ENCODE measurements around the gene AMN. TPM values are rescaled to one million over a fixed set of nuclear protein-coding genes. Genes with fewer than 3 reads are reported as not detected.

Gene AMN
- total RNA-seq, 1 experiment from 2014 or later, result 0.40 TPM

DNA sequence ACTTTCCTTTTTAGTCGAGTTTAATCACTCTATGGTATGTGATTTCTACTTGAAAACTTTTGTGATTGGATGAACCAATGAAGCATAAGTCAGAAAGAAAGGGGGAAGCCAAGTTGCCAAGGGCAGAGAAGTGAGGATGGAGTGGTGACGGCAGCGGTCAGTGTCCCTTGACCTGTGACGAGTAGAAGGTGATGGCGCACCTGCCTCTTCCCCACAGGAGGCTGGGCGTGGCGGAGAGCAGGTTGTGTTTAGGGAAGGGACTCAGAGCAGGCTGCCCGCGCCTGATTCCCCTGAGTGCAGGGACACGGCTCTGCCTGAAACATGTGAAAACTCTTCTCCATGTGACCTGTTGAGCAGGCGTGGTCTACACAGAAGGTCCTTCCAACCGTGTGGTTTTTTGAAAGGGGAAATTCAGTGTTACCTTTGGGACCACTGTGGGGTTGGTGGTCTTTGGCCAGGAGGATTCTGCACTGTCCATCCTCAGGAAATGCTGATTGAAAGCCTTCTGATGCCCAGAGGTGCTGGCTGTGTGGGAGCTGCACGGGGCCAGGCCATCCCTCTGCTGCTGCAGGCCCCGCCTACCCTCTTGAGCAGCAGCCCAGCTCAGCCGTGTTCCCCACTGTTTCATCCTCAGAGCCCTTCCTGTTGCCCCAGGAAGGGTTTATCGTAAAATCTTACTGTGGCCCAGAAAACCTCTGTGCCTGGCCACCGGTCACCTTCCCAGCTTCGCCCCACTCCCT is 23.5 kb upstream of the AMN start:
- no peak for DNase-seq (ENCODE audit: low read depth)

DNA sequence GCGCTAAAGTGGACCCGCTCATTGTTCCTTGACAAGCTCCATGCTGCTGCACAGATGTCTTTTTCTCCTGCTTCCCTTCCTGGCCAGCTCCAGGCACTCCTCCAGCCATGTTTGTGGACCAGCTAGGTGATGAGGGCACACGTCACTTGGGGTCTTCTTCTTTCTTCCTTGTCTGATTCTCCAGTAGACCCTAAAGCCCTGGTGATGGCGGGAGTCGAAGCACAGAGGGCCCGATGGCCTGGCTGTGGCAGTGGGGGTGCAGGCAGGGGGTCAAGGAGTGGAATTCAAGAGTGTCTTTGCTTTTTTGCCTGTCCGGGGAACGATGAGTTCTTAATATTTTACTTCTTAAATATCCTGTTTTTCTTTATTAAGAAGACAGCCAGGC is 23.0 kb upstream of the AMN start:
- no peak for DNase-seq (ENCODE audit: low read depth)

DNA sequence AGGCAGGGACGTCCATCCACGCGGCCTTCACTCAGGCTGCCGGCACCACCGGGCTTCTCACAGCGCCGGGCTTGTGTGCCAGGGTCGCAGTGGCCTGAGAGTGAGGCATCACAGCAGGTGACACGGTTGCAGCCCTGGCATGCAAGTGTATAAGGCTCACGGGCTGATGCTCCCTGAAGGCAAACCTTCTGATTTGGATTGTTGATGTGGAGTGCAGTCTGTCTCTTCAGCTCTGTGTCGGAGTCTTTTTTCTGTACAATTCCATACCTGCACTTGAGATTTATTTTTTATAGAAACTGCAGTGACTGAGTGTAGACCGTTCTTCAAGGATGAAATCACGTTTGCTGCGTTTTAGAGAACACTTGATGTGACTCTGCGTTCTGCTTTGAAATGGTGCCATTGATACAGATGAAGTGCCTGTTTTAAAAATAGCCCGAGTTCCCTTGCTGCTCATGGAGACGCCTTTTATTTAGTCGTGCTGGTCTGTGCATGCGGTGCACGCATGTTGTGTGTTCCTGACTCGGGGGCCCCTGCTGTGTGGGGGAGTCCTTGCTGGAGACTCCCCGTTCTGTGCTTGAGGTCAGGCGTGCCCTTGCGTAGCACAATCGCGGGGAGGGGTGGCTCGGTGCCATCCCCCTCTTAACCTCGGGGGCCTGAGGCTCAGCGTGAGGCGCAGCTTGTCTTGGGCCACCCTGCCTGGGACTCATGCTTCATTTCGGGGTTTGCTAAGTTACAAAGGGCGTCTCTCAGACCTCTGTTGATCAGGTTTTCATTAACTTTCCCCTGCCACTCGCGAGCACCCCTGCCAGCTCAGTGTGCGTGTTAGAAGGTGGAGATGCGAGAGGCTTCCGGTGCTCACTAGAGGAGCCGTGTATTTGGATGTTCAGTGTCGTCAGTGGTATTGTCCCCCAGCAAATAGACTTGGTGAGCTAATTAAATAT is 21.6 kb upstream of the AMN start:
- no peak for DNase-seq (ENCODE audit: low read depth)

DNA sequence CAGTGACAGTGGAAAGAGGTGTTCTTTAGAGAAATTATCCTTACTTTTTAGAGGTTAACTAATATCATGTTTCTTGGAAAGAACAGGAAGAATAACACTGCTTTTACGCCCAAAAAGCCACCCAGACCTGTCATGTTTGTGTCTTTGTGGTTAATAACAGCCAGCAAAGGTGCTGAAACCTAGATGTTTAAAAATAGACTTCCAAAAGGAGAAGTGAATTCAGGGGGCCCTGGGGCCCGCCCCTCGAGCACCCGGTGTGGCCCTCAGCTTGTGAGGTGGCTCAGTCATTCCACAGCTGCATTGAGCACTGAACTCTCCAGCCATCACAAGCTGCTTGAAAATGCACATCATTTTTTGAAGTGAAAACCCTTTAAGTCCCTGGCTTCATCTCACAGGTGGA is 20.8 kb upstream of the AMN start:
- no peak for DNase-seq (ENCODE audit: low read depth)

DNA sequence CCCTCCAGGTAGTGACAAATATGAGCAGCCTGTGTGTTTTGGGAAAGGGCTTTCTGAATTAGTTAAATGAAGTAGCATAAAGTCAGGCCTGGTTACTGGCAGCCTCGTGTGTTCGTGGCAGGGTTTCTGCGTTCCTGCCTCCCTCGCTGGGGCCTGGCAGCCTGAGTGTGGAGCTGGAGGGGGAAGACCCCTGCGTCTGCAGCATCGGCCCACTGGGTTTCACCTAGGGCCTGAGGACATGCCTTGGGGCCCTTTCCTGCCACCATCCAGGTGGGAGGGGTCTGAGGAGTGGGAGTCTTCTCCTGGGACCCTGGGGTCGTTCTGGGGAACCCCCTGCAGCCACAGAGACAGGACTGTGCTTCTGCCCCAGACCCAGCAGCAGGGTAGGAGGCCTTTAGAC is 20.4 kb upstream of the AMN start:
- no peak for DNase-seq (ENCODE audit: low read depth)

DNA sequence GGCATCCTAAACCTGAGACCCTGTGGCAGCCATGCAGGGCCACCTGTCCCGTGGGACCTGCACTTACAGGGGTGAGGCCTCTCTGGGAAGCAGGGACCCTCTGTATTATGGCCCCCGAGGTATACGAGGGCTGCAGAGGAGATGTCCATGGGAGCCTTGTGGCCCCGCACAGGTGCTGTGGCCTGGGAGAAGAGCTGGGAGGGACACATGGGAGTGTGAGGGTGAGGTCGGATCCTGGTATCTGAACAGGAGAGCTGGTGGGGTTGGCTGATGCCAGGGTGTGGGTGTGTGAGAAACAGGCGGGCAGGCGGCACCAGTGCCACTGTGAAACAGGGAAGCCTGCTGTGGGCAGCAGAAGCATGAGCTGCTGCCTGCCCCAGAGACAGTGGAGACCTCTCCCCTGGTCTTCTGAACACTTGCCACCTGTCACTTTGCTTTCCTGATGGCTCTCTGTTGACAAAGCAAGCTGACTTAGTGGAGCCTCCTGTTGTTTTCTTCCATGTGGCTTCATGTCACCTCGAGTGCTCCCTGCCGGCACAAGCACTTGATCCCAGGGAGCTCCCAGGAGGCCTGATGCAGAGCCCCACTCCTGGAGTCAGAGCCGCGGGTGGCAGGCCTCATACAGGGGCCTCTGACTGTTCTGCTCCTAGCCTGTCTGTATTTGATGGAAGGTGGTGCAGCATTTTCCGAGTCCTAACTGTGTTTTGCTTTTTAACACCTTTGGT is 19.8 kb upstream of the AMN start:
- DNase-seq (ENCODE audit: low read depth), result no peak

DNA sequence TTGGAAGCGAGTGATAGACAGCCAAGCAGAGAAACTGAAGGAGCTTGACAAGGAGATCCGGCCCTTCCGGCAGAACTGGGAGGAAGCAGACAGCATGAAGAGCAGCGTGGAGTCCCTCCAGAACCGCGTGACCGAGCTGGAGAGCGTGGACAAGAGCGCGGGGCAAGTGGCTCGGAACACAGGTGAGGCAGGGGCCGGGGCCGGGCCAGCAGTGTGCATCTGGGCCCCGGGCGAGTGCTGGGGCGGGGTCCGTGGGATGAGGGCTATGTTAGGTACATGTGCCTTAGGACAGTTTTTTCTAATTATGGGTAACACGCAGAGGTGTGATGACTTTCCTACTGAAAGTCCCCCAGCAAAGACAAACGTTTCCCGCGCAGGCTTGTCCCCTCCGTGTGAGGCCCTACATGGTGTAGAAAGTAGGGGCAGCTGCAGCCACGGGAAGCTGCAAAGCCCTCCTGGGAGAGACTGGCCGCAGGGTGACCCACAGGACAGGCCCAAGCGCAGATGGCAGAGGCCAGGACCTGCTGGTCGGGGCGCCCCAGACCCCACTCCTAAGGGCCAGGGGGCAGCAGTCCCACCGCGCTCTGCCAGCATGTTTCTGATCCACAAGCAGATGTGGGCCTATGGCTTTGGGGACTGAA is 19.1 kb upstream of the AMN start:
- no peak for DNase-seq (ENCODE audit: low read depth)

DNA sequence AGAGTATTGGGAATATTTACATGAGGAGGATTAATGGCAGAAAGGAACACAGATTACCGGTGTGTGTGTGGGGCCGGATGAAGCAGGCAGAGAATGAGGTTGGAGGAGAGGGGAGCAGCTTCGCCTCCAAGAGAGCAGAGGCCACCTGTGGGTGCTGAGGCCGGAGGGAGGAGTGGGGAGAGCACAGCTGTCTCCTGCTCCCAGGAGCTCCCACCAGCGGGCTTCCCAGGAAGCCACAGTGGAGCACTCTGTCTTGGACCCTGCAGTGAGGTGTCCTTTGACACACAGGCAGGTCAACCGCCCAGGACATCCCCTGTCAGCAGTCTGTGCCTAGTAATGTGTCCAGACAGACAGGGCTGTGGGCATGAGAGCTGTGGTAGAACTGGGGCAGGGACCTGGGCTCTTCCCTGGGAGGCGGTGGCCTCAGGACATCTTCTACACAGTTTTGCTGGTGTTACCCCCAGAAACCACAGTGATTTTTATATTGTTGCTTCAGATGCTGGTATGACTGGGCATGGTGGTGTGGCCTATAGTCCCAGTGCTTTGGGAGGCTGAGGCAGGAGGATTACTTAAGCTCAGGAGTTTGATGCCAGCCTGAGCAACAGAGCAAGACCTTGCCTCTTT is 18.5 kb upstream of the AMN start:
- DNase-seq (ENCODE audit: low read depth), result no peak

DNA sequence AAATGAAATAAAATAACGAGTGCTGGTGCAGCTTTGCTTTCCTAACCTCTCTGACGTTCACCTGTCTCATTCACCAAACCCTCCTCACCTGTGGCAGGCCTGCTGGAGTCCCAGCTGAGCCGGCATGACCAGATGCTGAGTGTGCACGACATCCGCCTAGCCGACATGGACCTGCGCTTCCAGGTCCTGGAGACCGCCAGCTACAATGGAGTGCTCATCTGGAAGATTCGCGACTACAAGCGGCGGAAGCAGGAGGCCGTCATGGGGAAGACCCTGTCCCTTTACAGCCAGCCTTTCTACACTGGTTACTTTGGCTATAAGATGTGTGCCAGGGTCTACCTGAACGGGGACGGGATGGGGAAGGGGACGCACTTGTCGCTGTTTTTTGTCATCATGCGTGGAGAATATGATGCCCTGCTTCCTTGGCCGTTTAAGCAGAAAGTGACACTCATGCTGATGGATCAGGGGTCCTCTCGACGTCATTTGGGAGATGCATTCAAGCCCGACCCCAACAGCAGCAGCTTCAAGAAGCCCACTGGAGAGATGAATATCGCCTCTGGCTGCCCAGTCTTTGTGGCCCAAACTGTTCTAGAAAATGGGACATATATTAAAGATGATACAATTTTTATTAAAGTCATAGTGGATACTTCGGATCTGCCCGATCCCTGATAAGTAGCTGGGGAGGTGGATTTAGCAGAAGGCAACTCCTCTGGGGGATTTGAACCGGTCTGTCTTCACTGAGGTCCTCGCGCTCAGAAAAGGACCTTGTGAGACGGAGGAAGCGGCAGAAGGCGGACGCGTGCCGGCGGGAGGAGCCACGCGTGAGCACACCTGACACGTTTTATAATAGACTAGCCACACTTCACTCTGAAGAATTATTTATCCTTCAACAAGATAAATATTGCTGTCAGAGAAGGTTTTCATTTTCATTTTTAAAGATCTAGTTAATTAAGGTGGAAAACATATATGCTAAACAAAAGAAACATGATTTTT is 17.1 kb upstream of the AMN start:
- no peak for DNase-seq (ENCODE audit: low read depth)

DNA sequence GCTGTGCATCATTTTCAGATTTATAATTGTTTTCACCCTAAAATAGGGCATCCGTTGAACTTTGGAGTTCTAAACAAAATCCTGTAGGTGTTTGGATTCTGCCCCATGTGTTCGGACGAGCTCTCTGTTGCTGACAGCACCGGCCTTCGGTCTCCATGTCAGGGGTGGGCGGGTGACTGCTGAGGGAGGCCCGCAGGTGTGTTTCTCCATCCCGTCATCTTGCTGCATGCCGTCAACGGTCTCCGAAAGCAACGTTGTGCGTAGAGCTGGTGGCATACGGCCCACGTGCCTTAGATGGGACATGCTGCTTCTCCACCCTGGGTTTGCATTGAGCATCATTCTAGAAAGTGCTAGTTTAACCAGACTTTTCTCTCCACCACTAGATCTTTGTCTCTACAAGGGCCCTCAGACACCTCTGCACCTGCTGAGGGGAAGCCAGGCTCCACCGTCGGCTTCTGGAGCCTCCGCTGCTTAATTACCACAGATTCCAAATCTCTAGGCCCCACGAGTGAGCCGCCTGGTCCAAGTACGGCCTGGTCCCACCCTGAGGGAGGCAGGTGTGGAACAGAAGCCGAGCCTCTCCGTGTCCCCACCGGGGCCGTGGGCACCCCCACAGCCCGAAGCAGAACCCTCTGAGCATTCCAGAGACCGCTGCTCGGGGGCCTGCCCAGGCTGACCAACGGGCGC is 15.7 kb upstream of the AMN start:
- DNase-seq (ENCODE audit: low read depth), result no peak

DNA sequence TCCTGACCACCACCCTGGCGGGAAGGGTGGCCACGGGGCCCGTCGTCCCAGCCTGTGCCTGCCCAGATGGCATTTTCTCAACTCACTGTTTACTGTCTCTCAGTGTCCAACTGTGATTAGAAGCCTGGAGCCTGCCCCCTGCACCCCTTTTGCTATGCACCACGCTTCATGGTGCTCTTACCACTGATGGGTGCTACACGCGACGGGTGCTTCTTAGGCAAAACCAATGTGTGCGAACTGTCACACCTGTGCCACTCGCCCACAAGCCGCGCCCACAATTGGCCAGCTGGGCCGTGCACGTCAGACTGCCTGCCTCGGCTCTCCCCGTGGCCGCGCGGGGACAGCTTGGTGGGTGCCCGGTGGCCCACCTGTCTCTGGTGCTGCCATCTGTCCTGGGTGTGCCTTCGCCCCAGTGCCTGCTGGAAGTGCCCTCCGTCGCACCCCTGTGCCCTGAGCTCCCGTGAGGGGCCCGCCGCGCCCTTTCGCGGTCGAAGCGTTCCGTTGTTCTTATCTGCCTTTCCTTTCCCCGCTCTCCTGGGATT is 15.1 kb upstream of the AMN start:
- DNase-seq (ENCODE audit: low read depth), result no peak

DNA sequence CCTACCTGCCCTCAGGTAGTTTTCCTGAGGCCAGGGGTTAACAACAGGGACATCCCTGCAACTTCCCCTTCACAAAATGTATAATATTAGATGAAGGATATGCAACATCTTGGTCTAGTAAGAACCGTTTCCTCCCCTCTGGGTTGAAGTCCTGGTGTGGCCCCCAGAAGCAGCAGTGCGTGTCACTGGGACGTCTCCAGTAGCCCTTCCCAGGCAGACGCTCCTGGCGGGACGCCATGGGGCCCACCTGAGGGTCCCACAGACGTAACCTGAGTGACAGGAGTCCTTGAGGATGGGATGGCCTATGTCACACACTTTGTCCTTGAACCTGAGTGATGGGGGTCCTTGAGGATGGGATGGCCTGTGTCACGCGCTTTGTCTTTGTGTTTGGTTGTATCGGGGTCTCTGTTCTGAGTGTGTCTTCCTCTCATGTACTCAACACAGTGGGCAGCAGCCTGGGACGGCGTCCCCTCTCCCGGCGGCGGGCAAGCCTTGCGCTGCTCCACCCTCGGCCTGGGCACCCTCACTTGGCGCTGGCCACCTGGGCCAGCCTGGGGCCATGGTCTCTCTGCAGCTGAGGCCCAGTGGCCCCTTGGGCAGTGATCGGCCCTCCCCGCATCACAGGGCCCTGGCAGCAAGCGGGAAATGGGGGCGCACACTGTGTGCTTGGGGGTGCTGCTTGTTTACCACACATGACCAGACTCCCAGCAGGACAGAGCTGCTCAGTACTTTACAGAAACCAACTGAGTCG is 14.3 kb upstream of the AMN start:
- no peak for DNase-seq (ENCODE audit: low read depth)

DNA sequence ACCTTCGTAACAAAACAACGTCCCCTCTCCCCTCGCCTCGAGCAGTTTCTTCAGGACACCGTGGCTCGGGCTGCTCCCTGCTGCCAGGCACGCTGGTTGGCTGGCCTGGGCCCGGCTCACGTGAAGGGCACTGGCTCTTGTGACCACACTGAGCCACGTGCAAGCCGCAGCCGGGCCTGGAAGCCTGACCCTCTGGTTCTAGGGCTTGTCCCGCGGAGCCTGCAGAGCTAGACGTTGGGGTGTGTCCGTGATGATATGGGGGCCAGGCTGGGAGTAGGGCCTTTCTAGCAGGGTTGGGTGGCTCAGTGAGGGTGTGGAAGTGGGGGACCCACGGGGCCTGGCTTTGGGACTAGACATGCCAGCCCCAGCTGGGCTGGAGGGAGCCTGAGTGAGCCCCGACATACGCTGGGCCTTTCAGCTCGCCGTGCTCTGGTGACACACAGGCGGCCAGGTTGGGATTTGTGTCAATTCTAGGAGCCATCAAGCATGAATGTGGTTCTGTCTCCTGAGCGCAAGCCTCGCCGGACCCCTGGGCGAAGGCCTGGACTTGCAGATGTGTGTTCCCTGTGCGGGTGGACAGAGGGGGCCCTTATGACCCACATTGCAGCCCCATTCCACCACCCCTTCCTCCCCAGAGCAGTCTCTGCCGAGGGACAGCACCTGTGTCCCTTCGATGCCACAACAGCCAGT is 13.6 kb upstream of the AMN start:
- DNase-seq (ENCODE audit: low read depth), result no peak

DNA sequence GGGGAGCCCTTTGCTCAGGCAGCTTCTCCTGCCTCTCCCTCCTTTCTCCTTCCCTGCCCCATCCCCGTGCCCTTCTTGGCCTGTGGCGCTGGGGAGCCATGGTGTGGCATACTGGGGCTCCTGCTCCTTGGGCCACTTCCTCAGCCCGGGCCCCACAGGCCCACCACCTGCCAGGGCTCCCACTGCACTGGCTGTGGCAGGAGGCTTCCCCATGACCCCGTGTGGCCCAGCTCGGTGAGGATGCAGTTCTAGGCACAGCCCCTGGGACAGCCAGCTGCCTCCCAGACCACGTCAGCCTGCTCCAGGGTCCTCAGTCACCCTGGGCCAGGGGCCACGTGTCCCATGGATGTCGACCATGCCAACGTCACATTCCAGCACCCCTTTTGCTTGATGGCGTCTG is 13.0 kb upstream of the AMN start:
- no peak for DNase-seq (ENCODE audit: low read depth)

DNA sequence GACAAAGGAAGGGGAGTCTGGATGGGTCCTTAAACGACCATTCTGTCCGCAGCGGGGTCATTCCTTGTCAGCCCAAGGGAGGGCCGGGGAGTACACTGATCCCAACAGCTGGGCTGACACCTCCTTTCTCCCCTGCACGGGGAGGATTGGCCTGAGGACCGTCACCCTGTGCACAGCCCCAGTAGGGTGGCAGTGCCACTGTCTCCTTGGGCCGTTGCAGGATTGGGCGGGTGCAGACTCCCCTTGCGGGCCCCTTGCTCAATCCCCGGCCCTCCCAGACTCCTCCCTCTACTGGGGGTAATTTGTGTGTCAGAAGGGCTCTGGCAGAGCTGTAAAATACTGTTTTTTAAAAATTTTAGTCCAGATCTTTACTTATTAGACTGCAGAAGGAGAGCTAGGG is 12.6 kb upstream of the AMN start:
- no peak for DNase-seq (ENCODE audit: low read depth)

DNA sequence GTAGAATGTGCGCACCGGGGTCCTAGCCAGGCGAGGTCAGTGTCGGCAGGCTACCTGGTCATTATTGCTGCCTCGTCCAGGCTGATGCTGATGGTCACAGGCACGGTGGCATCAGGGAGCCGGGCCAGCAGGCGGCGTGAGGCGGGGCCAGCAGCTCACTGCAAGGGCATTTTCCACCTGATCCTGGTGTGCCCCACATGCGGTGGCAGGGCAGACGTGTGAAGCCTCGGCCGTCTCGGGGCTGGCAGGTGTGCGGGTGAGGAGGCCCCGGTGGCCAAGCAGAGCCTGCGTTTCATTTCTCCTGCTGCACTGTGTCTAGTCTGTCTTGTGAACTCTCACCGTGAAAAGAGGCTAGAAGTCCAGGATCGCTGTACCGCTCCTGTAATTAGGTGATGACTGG is 12.0 kb upstream of the AMN start:
- DNase-seq (ENCODE audit: low read depth), result no peak

DNA sequence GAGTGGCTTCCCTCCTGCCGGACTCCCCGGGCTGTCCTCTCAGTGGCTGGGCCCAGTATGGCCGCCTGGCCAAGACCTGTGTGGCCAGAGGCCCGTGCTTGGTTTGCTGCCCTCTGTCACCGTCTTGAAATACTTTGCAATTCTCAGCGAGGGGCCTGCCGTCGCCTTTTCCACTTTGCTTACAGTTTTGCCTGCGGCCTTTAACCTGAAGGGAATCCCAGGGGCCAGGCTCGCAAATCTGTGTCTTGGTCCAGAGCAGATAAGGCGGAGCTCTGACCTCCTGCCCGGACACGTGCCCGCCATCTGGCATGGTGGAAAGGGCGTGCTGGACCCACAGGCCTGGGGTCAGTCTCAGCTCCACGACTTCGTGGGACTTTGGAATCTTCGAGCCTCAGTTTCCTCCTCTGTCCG is 10.9 kb upstream of the AMN start:
- no peak for DNase-seq (ENCODE audit: low read depth)

Data from Daoy (cell line).